NCI-H2227 (cell line): ENCODE results near the gene LMTK2.

Experiments used
- DNase-seq: peaks from one replicate; lab custom pipeline; 2025; ENCODE audit not compliant: unreplicated experiment; lab: John Stamatoyannopoulos, UW

The LMTK2 gene

GRCh38 chr7:98137134-98137825 is 30.6 kb downstream of the LMTK2 start:
- DNase-seq, result no peak

GRCh38 chr7:98137826-98138151 is 31.1 kb downstream of the LMTK2 start:
- no peak for DNase-seq

GRCh38 chr7:98138672-98139071 is 32.0 kb downstream of the LMTK2 start:
- DNase-seq, result no peak

- no peak for DNase-seq
Observed at GRCh38 chr7:98142658-98143057, 36.0 kb downstream of the LMTK2 start.

- no peak for DNase-seq
Observed at GRCh38 chr7:98148607-98149006, 41.9 kb downstream of the LMTK2 start.

- no peak for DNase-seq
Observed at GRCh38 chr7:98149116-98149692, 42.5 kb downstream of the LMTK2 start.

- DNase-seq, result no peak
Observed at GRCh38 chr7:98151884-98152283, 45.2 kb downstream of the LMTK2 start.

GRCh38 chr7:98156700-98157099 is 50.0 kb downstream of the LMTK2 start:
- no peak for DNase-seq

GRCh38 chr7:98157761-98158160 is 51.1 kb downstream of the LMTK2 start:
- no peak for DNase-seq

GRCh38 chr7:98162758-98163157 is 56.1 kb downstream of the LMTK2 start:
- DNase-seq, result no peak

- DNase-seq, result no peak
Observed at GRCh38 chr7:98163269-98163668, 56.6 kb downstream of the LMTK2 start.

GRCh38 chr7:98163704-98164494 is 57.2 kb downstream of the LMTK2 start:
- peak; percentile 61 for DNase-seq

- peak; percentile 63 for DNase-seq
Observed at GRCh38 chr7:98165827-98166667, 59.4 kb downstream of the LMTK2 start.

GRCh38 chr7:98166668-98166970 is 60.0 kb downstream of the LMTK2 start:
- no peak for DNase-seq

- no peak for DNase-seq
Observed at GRCh38 chr7:98167653-98168052, 61.0 kb downstream of the LMTK2 start.

GRCh38 chr7:98168181-98168903 is 61.7 kb downstream of the LMTK2 start:
- peak; percentile 74 for DNase-seq

GRCh38 chr7:98168904-98169621 is 62.4 kb downstream of the LMTK2 start:
- no peak for DNase-seq

GRCh38 chr7:98170966-98171365 is 64.3 kb downstream of the LMTK2 start:
- DNase-seq, result no peak

GRCh38 chr7:98171449-98171848 is 64.8 kb downstream of the LMTK2 start:
- DNase-seq, result no peak
